Posterior vena cava (tissue), 2 donors: ENCODE results near the gene PIK3AP1. TPM values are rescaled to one million over a fixed set of nuclear protein-coding genes. Genes with fewer than 3 reads are reported as not detected.
"Not testable (repeated sequence)": the region's sequence is repeated elsewhere in the genome, so short reads cannot be mapped to it uniquely, and the experiment has no call there.

ENCODE experiments used
- DNase-seq: peaks from one replicate; pipeline ENCODE4 v3.0.0-alpha.2; 2020; ENCODE audit warnings: low spot score
- intact Hi-C, 2 donors: fragments of 100-400 bp; cut with DNase I; formaldehyde crosslinking; loops; one replicate each; pipeline versions ENCODE4 v1.14.1 to v1.14.2; 2022 to 2023
- long read RNA-seq, 2 donors: library from polyadenylated mRNA; unstranded; transcript quantifications; one replicate each; pipeline ENCODE4 v2.0.0, GENCODE V29; 2020 to 2021
- total RNA-seq, 2 donors: library from RNA; stranded (reverse); fragmentation: NEBNext Ultra II Directional; extraction: Animal tissue kit (Norgen Biotek cat#: 25700); gene quantifications; one replicate each; pipeline ENCODE4 v1.2.1, GENCODE V29; 2021
- donor health status: DM: yes; HTN: yes; CAD: no.
- donor health status: DM: yes; HTN: yes; CAD: no.

PIK3AP1 gene
- total RNA-seq: 10 to 100 TPM in 1 of 2 donors, 1 to 10 TPM in 1; 5.8 to 14.5 TPM
- long read RNA-seq, donor 1, partial matches to known transcripts: 2 of 4 reads
- long read RNA-seq, donor 1, other reads (novel, unspliced or antisense): 2 of 4 reads
- long read RNA-seq, donor 2, partial matches to known transcripts: 0 of 1 reads
- long read RNA-seq, donor 2, other reads (novel, unspliced or antisense): 1 of 1 reads

DNA sequence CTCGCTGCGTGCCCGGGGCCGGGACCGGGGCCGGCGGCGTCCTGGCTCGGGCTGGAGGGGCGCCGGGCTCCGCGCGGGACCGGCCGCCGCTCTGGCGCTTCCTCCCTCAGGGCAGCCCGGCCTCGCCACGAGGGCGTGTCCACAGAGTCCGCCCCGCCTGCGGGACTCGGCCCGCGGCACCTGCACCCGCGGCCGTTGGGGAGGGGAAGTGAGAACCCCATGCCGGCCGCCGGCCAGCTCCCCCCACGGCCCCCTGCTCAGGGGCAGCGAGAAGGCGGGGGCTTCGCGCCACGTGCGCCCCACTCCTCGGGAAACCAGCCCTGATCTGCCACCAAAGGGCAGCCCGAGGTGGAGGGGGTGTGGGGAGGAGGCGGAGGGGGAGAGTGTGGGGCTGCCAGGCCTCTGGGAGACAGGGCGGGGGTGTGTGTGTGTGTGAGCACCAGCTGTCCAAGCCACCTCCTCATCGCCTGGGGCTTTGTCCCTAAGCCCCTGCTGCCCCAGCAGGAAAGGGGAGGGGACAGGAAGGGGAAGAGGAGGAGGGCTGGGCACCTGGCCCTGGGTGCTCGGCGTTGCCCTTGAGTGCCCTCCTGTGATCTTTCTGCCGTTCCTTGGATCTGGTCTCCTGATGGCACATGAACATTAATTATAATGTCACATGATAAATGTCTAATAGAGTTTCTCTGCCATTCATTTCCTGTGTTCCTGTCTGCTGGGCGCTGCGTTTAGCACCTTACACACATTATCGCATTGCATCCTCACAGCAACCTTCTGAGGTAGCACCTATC lies at the start of gene PIK3AP1:
PIK3AP1 (minus strand) TSS at position 93 of the 785 bp plus-strand sequence. CDS start 120 bp downstream, outside the sequence.
- intact Hi-C loops: loop anchor here in 1 of 2 donors (1.0 kb wide), 1 partner anchor 17 kb away; no protein-coding TSS in a partner anchor
- DNase-seq: peak; percentile 91

- intact Hi-C loops: no loop called here
These were observed 47.8 kb upstream of the PIK3AP1 start for GRCh38 chr10:96768136-96768535.

DNA sequence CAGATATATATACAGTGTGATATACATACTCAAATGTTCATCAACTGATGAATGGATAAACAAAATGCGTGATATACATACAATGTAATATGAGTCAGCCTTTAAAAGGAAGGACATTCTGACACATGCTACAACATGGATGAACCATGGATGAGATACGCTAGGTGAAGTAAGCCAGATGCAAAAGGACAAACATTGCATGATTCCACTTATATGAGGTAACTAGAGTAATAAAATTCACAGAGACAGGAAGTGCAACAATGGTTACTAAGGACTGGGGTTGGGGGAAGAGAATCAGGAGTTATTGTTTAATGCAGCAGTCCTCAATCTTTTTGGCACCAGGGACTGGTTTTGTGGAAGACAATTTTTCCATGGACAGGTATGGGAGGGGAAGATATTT lies 47.3 kb upstream of the PIK3AP1 start:
- intact Hi-C loops: no loop called here
- DNase-seq: no peak

More at GRCh38 chr10:96768136-96768535, 47.8 kb upstream of the PIK3AP1 start:
- DNase-seq: no peak

DNA sequence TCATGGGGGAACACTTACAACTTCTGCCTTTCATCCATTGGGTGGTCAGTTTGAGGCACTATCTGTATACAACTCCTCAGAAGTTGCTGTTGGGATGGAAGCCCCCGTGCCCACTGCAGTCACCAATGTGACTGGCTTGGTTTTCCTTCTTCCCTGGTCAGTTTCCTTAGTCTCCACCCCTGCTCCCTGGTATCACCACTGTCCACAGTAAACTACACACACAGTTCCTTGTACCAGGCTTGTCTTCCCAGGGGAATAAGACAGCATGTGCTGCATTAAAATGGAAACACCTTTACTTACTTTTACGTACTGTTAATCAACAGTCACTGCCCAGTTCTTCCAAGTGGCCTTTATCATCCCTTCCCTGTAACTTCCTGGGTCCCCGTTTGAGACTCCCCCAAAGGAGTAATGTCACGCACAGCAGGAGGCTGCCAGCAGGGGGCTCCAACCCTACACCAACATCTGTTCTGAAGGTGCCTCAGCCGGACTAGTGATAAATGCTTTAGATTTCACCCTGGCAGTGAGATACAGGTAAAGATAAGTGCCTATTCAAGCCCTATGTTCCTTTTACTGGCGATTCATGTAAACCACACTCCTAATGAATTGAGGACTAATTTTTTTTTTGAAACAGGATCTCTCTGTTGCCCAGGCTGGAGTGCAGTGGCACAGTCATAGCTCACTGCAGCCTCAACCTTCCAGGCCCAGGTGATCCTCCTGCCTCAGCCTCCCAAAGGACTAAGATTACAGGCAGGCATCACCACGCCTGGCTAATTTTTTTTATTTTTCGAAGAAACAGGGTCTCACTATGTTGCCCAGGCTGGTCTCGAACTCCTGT lies 45.3 kb upstream of the PIK3AP1 start:
- intact Hi-C loops: no loop called here
- DNase-seq: peak; percentile 85

DNA sequence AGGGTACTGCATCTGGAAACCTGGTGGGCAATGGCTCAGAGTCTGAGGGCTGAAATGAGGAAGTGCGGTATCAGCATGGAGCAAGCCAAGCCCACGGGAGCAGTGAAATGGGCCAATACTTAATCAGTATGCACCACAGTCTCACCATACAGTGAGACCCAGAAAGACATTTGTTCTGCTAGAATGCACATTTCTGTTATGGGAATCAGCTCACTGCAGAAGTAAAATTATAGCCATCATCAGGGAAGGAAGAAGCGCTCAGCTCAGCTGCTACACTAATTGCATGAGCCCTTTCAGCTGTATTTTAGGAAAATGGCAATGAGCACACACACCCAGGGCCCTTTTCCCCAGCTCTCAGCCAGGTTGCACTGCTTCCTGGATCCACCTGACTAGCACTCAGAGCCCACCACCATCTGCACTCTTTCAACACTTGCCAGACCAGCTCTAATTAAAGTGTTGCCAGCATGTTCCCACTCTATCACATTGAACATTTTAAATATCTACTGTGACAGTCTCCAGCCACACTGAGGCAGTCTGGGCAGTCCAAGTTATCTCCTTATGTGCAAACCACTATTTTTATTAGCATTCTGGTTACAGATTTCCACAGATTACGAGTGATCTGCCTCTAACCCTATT lies 44.2 kb upstream of the PIK3AP1 start:
- no peak for DNase-seq
- intact Hi-C loops: no loop called here

DNA sequence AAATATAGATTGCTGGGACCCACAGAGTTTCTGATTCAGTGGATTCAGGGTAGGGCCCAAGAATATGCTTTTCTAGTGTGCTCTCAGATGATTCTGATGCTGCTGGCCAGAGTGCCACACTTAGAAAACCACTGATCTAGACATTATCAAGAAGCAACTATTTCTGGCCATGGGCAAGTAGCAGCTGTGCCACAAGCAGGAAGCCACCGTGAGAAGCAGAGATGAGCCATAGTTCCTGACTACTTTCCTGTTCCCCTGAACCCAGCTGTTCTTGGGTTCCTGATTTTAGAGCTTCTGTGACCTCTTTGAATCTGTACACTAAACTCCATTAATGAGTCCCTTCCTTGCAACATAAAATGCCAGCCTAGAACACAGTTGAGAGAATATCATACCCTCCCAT lies 38.1 kb upstream of the PIK3AP1 start:
- intact Hi-C loops: no loop called here
- no peak for DNase-seq

GRCh38 chr10:96756111-96756903 lies 36.0 kb upstream of the PIK3AP1 start:
- intact Hi-C loops: no loop called here

GRCh38 chr10:96753956-96754355 lies 33.6 kb upstream of the PIK3AP1 start:
- intact Hi-C loops: no loop called here
- DNase-seq: no peak

More at GRCh38 chr10:96756111-96756903, 36.0 kb upstream of the PIK3AP1 start:
- DNase-seq: no peak

GRCh38 chr10:96752375-96752774 lies 32.1 kb upstream of the PIK3AP1 start:
- no peak for DNase-seq
- intact Hi-C loops: no loop called here

GRCh38 chr10:96750316-96750715 lies 30.0 kb upstream of the PIK3AP1 start:
- DNase-seq, intact Hi-C loops: not testable (repeated sequence)

DNA sequence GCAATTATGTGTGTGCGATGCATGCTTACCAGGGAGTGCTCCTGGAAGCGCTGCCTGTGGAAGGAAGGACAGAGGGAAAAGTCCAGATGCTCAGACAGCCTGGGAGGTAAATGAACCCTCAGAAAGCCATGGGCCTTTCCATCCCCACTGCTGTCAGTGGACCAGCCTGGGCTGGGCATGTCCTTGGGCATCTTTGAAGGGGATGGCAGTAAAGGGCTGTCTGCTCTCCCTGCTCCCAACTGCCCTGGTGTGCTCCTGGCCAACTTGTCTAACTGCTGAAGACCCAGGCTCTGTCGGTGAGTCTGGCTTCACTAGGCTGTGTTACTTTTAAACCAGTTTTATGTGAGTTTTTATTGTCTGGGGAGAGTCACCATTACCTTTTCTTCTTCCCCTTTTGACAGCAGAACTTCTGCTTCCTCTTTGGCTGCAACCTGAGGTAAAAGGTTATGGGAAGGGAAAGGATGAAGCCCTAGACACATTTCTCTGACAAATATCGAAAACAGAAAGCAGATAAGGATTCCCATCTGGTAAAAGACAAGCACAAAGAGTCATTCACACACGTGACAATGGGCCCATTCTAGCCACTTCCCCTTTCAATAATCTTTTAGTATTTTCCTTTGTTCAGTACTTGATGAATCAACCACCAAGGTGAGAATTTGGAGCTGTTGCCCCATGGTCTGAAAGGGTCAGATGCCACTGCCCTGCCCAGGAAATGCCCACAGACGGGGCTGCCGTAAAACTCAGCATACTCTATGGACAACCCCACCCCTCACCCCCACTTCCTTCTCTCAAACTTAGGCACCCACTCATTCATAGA lies 27.6 kb upstream of the PIK3AP1 start:
- DNase-seq: no peak
- intact Hi-C loops: no loop called here

DNA sequence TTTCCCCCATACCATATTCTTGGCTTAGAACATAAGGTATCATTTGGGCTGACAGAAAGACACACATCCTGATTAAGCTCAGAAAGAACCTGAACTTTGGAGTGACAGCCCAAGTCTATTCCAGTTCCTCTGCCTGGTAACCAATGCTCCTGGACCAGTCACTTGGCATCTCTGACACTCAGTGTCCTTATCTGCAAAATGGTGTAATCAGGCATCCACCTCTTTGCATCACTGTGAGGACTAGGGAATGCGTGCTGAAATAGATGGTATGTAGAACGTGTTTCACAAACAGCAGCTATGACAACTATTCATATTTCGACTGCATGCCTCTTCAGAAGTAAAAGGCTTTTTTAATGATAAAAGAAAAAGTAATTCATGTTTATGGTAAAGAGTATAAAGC lies 26.2 kb upstream of the PIK3AP1 start:
- intact Hi-C loops: no loop called here
- no peak for DNase-seq

- intact Hi-C loops: no loop called here
- DNase-seq: no peak
These were observed 25.6 kb upstream of the PIK3AP1 start for GRCh38 chr10:96745950-96746349.

- DNase-seq: no peak
- intact Hi-C loops: no loop called here
These were observed 23.8 kb upstream of the PIK3AP1 start for GRCh38 chr10:96743988-96744585.

GRCh38 chr10:96741557-96741956 lies 21.2 kb upstream of the PIK3AP1 start:
- intact Hi-C loops, DNase-seq: not testable (repeated sequence)

DNA sequence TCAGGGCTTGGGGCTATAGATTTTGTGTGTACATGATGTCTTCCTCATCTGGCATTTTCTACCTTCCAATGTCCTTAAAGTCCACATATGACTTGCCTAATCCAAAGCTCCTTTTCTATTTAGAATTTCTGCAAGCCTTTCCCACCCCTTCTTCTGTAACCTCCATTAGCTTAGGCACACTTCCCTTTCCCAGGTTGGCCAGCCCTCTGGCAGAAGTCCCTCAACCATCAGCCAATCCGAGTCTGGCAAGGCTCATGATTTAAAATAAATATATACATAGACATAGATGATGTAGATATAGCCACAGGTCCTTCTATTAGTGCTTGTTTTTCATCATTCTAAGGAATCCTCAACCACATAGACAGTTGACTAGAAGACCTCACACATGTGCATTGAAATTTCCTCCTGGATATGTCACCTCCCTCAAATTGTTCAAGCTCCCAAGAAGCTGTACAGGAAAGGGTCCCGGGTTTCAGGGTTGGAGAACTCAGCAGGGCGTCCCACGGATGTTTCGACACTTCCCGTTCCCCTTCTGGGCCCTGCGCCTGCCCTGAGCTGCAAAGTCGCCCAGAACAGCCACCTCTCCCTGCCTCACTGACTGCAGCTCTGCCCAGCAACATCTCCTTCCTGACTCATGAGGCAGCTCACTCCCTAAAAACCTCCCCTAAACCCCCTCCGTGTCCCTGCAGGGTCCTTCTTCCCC lies 20.4 kb upstream of the PIK3AP1 start:
- peak; percentile 90 for DNase-seq

DNA sequence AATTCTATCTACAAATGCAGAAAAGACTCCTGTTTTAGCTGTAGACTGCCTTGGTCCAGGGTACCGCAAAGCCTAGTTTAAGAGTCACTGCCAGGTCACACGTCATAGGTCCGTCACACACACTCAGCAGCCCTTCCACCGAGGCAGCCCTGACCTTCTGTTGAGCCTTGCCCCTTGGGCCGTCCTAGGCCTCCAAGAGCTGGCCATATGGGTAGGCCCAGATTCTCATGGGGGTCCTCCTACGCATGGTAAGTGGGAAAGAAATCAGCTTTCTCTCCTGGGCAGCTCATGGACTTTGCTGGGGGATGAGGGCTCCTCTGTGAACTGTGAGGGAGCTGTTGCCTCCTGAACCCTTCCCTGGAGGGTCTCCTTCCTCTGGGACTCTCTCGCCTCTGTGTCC lies 19.8 kb upstream of the PIK3AP1 start:
- no peak for DNase-seq
- intact Hi-C loops: no loop called here

More for the DNA sequence above, 20.4 kb upstream of the PIK3AP1 start:
- intact Hi-C loops: no loop called here
